Heart right ventricle (tissue), 16 donors: ENCODE results near the gene KCNE3. TPM values are rescaled to one million over a fixed set of nuclear protein-coding genes. Genes with fewer than 3 reads are reported as not detected.

ENCODE experiments used
- ATAC-seq, 8 donors: fragments of 200-7000 bp; cut with Tn5 transposase; one replicate each; pipeline ENCODE4 v1.9.1; 2020; ENCODE audit warnings: mild to moderate bottlenecking in 8 of 8, moderate library complexity in 8 of 8, moderate number of reproducible peaks in 1 of 8
- DNase-seq, 2 donors: peaks; one replicate each; pipeline ENCODE4 v3.0.0-alpha.2; 2020
- H3K27ac ChIP-seq, 10 donors: fragments of 200-600 bp; sonication (generic) in 2 of 10; one replicate each; pipeline versions ENCODE4 v1.5.0 to v1.8.0; 2020 to 2022; ENCODE audit warnings: mild to moderate bottlenecking in 3 of 10
- H3K27me3 ChIP-seq, 7 donors: fragments of 200-600 bp; one replicate each; pipeline ENCODE4 v1.8.0; 2021 to 2022; ENCODE audit warnings: mild to moderate bottlenecking in 2 of 7
- H3K36me3 ChIP-seq, 9 donors: fragments of 200-600 bp; sonication (generic) in 1 of 9; one replicate each; pipeline versions ENCODE4 v1.5.0 to v1.8.0; 2020 to 2022; ENCODE audit warnings: mild to moderate bottlenecking in 2 of 9
- H3K4me1 ChIP-seq, 9 donors: fragments of 200-600 bp; sonication (generic) in 1 of 9; one replicate each; pipeline versions ENCODE4 v1.5.0 to v1.8.0; 2020 to 2022; ENCODE audit warnings: mild to moderate bottlenecking in 4 of 9
- H3K4me3 ChIP-seq, 10 donors: fragments of 200-600 bp; sonication (generic) in 2 of 10; one replicate each; pipeline versions ENCODE4 v1.5.0 to v1.8.0; 2020 to 2022; ENCODE audit warnings: mild to moderate bottlenecking in 7 of 10, moderate library complexity in 2 of 10
- H3K9me3 ChIP-seq, 11 donors: fragments of 200-600 bp in 10 of 11; sonication (generic) in 2 of 11; one replicate each; pipeline versions ENCODE4 v1.5.0 to v1.8.0; 2013 to 2022; ENCODE audit warnings: mild to moderate bottlenecking in 2 of 11, control low read depth in 1 of 11, moderate library complexity in 1 of 11
- WGBS, 2 donors: extraction: QIAGEN DNeasy Blood & Tissue Kit; methylation state at CpG; one replicate each; pipeline ENCODE4 v1.1.7; 2013; ENCODE audit warnings: inconsistent platforms in 1 of 2; 5-methylcytosine and 5-hydroxymethylcytosine counted together
- intact Hi-C, 10 donors: fragments of 100-400 bp; cut with DNase I; formaldehyde crosslinking; loops; one replicate each; pipeline versions ENCODE4 v1.11.1 to v1.14.2; 2022
- polyA plus RNA-seq, 2 donors: library from polyadenylated mRNA; stranded (reverse); fragments of 200-250 nt; gene quantifications; one replicate each; pipeline ENCODE4 v1.2.3, GENCODE V29; 2013
- total RNA-seq, 10 donors: library from RNA; stranded (reverse); fragmentation: NEBNext Ultra II Directional in 3 of 10; extraction: Animal tissue kit (Norgen Biotek cat#: 25700) in 3 of 10; gene quantifications; one replicate each; pipeline versions ENCODE4 v1.2.1 to v1.2.4, GENCODE V29; 2021 to 2023
- TF ChIP-seq, protein P1 (sequence below), 9 donors: fragments of 200-600 bp; sonication (generic) in 2 of 9; IDR thresholded peaks; one replicate each; pipeline versions ENCODE4 v1.5.0 to v1.8.0; 2021 to 2022; ENCODE audit warnings: antibody characterized with exemption in 9 of 9, mild to moderate bottlenecking in 5 of 9, moderate library complexity in 1 of 9
- donor health status: Arrhythmogenic right ventricular cardiomyopathy.
- donor health status: ischemic (EF 13 %, LVEDD 7.1; RV severe dilation, severe dysfunction).
- donor health status: healthy with polysubstance abuse.
- donor health status: DM: no; HTN: yes; CAD: no.
- donor health status: DM: no; HTN: no; CAD: no.
- donor health status: ischemic (EF 25% LVEDD 6.9; RV normal size, moderate dysfunction).
- donor health status: ischemic (EF 25% LVEDD 5.7; RV mildly dilated, moderate dysfunction).
- donor health status: healthy.
- donor health status: DM: yes; HTN: yes; CAD: no.
- donor health status: Ischemic cardiomyopathy.
- donor health status: ischemic (EF 35%, LVEDD 5.7; RV mildly dilated, moderate dysfunction).
- donor health status: nonischemic (EF 11% LVEDD 7.7; RV severe dilation, severe dysfunction).
- donor health status: DM: yes; HTN: yes; CAD: no.
- donor health status: PGD.
- donor health status: ischemic (EF 29% LVEDD 5.4; RV normal size, mild dysfunction).
- donor health status: nonischemic (EF 23%, LVEDD 6.1; RV moderate dilation, normal function).

Gene KCNE3
- total and polyA plus RNA-seq, 12 donors: 1.2 to 7.1 (median 2.6) TPM

DNA sequence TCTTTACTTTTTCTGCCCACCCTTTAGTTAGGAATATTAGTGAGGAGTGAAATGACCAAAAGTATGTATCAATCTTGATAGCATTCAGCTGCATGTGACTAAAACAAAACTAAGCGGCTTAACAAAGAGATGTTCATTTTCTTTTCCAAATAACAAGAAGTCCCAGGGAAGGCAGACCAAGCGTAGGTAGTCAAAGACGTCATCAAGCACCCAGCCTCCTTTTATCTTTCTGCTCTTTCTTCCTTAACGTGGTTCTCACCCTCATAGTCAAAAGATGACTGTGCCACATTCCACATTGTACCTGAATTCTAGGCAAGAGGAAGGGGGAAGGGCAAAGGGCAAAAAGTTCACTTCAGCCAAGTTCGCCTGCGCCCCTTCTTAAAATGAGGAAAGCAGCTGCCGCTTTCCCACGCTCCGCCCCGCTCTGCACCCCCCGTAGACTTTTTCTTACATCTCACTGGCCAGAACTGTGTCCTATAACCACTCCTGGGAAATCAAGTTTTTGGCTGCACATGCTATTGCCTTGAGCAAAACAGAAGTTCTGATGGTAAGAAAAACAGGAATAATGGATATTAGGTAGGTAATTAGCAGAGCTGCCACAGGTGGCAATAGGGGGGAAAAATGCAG is 54.5 kb downstream of the KCNE3 start:
- peaks cover 0 to 19% (median 4%) of the 10 kb centered on the region in 7 donors for H3K27me3 ChIP-seq
- ATAC-seq: no peak
- no peak for DNase-seq
- WGBS, 2 donors: 57 to 65% methylated on average over 11 of the region's 11 CpGs
- H3K4me1 ChIP-seq: peaks cover 0 to 2% (median 0%) of the 10 kb centered on the region in 9 donors
- H3K4me3 ChIP-seq: no peak overlapping the region
- TF ChIP-seq, protein P1, sequence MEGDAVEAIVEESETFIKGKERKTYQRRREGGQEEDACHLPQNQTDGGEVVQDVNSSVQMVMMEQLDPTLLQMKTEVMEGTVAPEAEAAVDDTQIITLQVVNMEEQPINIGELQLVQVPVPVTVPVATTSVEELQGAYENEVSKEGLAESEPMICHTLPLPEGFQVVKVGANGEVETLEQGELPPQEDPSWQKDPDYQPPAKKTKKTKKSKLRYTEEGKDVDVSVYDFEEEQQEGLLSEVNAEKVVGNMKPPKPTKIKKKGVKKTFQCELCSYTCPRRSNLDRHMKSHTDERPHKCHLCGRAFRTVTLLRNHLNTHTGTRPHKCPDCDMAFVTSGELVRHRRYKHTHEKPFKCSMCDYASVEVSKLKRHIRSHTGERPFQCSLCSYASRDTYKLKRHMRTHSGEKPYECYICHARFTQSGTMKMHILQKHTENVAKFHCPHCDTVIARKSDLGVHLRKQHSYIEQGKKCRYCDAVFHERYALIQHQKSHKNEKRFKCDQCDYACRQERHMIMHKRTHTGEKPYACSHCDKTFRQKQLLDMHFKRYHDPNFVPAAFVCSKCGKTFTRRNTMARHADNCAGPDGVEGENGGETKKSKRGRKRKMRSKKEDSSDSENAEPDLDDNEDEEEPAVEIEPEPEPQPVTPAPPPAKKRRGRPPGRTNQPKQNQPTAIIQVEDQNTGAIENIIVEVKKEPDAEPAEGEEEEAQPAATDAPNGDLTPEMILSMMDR (IDR thresholded peaks at IDR 0.05): no peak
- no peaks in the 10 kb centered on the region for H3K9me3 ChIP-seq
- no peak overlapping the region for H3K27ac ChIP-seq
- intact Hi-C loops: no loop called here
- H3K36me3 ChIP-seq: no peaks in the 10 kb centered on the region

DNA sequence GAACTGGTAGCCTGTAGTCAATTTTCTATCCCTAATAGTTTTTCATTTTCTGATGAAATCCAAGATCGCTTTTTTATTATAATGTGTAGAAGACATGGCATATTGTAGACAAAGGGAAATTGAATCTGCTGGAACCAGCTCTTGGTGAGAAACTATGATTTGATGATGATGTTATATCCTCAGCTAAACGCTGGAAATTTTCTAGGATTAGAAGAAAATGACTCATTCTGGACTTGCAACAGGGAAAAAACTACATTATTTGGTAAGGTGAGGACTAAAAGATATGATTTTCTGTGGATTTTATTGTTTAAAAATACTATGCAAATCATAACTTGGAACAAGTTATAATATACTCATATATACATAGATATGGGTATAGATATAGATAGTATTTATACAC is 55.0 kb downstream of the KCNE3 start:
- Histone ChIP-seq H3K4me3 (no peak overlapping the region), H3K4me1 (no peaks in the 10 kb centered on the region), H3K9me3 (no peaks in the 10 kb centered on the region), H3K27me3 (peaks cover 0 to 20% (median 4%) of the 10 kb centered on the region in 7 donors), H3K27ac (no peak overlapping the region), H3K36me3 (no peaks in the 10 kb centered on the region)
- 77% methylated on average over 2 of the region's 2 CpGs for WGBS, 2 donors
- intact Hi-C loops: no loop called here
- TF ChIP-seq, protein P1 (IDR thresholded peaks at IDR 0.05): no peak
- ATAC-seq (no peak), DNase-seq (no peak)

DNA sequence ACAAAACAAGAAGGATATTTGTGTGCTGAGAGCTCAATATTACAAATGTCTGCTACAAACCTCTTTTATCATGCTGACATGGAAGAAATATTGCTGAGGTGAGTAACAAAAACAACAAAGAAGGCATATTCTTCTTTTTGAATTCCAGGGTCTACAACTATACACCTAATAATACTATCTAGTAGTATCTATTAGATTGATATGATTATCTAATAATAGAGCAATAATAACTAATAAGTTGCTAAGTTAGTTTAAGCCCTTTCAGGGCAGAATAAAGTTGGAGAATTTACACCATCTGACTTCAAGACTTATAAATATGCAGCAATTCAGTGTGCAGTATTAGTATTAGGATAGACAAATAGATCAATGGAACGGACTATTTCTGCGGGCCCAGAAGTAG is 57.7 kb downstream of the KCNE3 start:
- ATAC-seq: no peak
- Histone ChIP-seq H3K27me3 (peaks cover 0 to 22% (median 4%) of the 10 kb centered on the region in 7 donors), H3K36me3 (no peaks in the 10 kb centered on the region), H3K9me3 (no peaks in the 10 kb centered on the region), H3K27ac (no peak overlapping the region), H3K4me1 (no peaks in the 10 kb centered on the region), H3K4me3 (no peak overlapping the region)
- 95 to 96% methylated on average over 2 of the region's 2 CpGs for WGBS, 2 donors
- intact Hi-C loops: no loop called here
- TF ChIP-seq, protein P1 (IDR thresholded peaks at IDR 0.05): no peak
- DNase-seq: no peak

Other genes starting within 250 kb of the KCNE3 start
- under 1 TPM in 4 of 10 donors, not detected in 6; 0.13 to 0.76 (median 0.29) TPM for gene P4HA3, start 155.9 kb downstream of the KCNE3 start, total RNA-seq
- gene P4HA3, start 155.9 kb downstream of the KCNE3 start, polyA plus RNA-seq: under 1 TPM; 0.15 to 0.59 TPM
- 1 to 10 TPM in 8 of 10 donors, under 1 TPM in 2; 0.91 to 2.5 (median 1.7) TPM for gene PGM2L1, start 69.1 kb downstream of the KCNE3 start, total RNA-seq
- gene PGM2L1, start 69.1 kb downstream of the KCNE3 start, polyA plus RNA-seq: 1 to 10 TPM in 1 of 2 donors, under 1 TPM in 1; 0.81 to 1.0 TPM
- gene LIPT2, start 26.2 kb upstream of the KCNE3 start, total RNA-seq: 1 to 10 TPM; 1.0 to 3.8 (median 1.7) TPM
- 1 to 10 TPM in 1 of 2 donors, under 1 TPM in 1; 0.93 to 1.5 TPM for gene LIPT2, start 26.2 kb upstream of the KCNE3 start, polyA plus RNA-seq
- gene POLD3, start 125.0 kb upstream of the KCNE3 start, total RNA-seq: 1 to 10 TPM; 5.2 to 8.8 (median 8.2) TPM
- 1 to 10 TPM; 4.7 to 6.5 TPM for gene POLD3, start 125.0 kb upstream of the KCNE3 start, polyA plus RNA-seq